SKM-1 (cell line): ENCODE measurements around the gene CDC42BPB.

Experiments
- DNase-seq: peaks from one replicate; lab custom pipeline; 2025; ENCODE audit not compliant: unreplicated experiment; lab: John Stamatoyannopoulos, UW

The CDC42BPB gene

DNA sequence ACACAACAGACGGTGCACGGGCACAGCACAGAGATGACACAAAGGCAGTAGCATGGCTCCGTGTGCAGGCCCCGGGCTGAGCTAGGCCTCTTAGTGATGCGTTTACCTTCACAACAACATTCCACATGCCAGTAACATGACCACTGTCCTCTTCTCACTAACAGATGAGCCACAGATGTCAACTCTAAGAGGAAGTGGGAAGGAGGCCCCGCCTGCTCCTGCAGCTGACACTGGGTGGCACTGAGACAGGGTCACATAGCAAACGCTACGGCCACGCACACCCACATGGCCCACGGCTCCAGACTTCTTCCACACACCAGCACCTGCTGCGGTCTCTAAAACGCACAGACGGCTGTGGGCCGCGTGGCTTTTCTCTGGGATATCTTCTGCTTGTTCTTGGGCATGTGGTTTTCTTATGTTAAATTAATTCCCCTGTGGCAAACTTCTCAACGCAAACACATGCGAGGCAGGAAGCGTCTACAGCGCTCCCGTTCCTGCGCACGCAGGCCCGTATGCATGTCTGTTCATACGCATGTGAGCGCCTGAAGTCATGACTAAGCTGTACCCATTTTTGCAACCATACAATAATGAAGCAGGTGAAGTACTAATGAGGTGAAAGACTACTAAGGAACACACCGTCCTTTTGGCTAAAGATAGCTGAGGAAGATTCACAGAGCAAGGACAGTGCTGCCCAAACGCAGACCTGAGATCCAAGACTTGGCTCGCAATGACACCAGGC lies 108.1 kb downstream of the CDC42BPB start:
- DNase-seq = peak; percentile 1

DNA sequence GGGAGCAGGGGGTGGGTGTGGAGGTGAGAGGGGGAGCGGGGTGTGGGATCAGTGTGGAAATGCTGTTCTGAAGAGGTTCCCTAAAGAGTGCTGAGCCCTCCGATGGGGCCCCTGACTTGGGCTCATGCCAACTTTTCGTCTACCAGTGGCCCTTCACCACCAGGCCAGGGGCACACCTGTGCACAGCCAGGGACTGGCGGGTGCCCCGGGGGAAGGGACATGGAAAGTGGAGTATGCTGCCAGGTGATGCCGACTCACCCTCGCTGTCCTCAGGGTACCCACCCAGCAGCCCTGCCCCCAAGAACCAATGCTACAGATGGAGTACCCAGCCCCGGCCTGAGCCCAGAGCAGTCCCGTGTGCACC lies 108.7 kb downstream of the CDC42BPB start:
- DNase-seq = no peak

DNA sequence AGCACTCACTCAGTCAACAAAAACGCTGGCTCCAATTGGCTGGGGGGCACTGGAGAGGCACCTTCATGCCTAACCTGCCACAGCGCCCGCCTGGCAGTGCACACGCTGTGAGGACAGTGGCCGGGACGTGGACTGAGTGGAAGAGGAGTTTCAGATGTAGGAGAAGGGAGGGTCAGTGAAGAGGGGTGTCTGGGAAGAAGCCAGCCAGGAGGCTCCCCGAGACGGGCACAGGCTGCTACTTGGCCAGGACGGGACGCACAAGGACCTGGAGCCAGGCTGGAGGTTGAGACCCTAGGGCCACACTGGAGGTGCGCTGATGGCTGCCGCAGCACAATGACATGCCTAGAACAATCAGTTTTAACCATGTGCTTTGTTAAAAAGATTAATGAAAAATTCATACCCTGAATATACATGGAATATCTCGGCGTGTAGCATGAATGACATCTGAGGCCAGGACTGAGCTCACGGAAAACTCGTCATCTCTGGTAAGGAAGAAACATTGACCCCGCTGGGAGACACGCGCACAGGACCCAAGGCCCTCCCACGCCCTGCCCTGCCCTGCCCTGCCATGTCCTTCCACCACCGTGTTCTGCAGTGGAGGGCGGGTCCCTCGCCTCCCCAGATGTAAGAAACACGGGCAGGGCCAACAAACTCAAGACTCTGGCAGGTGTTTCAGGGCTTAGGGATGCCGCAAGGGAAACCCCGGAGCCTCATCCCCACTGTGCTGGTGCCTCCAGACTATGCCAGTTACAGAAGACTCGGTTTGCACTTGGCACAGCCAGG lies 109.8 kb downstream of the CDC42BPB start:
- no peak for DNase-seq

DNA sequence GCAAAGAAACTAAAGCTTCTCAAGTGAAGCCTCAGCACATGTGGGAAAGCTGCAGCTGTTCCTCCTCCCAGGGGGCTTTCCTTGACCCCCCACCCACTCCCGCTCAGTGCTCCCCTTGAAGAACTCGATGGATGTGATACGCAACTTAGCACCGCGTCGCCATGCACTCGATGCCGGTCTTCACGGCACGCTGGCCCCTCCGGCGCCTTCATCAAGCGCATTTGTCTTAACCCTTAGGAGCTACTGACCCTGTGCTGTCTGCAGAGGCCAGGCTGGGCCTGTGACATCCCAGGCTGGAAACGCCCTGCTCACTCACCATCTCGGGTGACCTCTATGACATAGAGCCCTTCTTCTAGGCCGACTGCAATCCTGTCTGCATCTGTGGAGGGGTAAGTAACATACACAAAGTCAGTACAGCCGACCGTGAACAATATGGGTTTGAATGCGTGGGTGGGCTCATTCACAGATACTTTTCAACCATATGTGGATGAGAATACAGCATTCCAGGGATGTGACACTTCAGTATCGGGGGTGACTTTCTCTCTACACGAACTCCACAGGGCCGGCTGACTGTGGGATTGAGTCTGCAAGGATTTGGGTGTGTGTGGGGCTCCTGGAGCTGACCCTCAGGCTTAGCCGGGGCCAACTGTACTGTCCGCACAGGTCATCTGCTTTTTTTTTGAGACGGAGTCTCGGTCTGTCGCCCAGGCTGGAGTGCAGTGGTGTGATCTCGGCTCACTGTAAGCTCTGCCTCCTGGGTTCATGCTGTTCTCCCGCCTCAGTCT lies 111.8 kb downstream of the CDC42BPB start:
- DNase-seq = no peak

DNA sequence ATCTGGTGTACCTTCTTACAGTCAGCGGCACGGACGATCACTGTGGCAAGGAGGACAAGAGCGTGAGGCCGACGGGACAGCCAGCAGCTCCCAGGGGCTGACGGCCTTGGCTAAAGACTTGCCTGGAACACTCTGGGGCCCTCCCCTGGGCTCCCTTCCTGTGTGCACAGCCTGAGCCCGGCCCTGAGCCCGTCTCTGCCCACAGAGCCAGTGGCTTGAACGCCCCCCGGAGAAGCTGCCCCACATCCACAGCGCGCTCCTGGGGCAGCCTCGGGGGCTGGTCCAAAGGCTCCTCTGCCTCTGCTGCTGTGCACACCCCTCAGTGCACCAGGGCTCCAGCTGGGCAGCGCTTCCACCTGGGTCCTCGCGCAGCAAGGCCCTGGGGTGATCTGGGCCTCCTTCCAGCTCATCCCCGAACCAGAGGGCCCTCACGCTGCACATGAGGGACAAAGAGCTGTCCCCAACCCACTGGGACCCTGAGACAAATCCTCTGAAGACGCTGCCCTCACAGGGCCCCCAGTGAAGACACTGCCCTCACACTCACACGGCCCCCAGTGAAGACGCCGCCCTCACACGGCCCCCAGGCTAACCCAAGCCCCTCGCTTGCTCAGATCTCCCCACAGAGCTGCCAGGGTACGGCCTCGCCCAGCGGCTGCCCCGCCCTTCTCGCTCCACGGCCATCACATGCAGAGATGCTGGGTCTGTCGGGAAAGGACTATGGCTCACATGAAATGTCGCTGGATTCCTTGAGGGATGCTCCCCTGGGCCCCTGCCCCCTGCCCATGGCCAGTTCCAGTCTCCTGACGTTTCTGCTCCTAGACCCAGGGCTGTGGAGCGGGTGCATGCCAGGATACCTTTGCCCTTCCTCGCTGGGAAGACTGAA lies 112.7 kb downstream of the CDC42BPB start:
- DNase-seq = no peak

DNA sequence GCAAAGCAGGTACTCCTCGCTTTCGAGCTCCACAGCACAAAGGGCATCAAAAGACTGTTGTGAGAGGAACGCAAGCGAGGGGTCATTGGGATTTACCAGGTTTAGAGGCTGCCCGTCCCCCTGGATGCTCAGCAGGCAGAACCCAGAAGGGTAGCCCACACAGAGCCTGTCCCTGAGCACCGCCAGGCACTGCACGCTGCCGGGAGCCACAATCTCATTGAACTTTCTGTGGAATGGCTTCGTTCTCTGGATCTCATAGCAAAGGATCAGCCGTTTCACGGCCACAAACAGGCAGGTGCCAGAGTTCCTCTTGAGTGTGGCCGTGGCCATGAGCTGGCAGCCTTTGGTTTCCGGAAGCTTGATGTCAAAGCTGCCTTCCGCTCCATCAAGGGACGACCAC lies 113.4 kb downstream of the CDC42BPB start:
- no peak for DNase-seq

DNA sequence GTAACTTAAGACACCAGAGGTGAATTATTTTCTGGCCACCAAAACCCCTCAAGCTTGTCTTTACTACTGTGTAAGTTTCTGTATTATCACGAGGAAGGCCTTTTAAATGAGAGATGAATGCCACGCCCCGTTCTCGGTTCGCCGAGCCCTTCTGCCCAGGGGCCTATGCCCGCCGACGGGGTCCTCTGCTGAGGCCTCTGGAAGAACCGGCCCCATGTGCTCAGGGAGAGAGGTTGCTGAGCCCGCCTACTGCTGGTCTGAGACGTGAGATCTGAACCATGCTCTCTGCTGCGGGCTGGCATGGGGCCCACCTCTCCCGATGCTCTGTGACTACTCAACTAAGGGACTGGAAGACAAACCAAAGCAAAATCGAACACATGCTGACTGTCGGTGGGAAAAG lies 113.9 kb downstream of the CDC42BPB start:
- no peak for DNase-seq

DNA sequence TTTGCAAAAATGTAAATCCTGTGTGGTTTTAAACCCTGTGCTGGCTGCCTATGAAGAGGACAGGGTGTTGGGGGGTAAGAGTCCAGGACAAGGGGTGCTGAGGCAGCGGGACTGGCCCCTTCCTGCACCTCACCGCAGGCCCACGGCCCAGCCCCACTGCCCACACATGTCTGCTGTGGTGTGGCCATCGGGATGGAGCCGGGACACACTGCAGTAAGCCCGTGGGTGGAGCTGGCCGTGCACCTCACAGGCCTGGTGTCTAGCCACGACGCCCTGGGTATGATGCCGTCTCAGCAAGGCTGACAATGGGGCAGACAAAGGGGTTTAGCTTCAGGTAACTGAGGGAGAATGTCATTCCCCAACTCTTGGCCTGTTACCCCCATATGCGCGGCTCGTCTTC lies 115.3 kb downstream of the CDC42BPB start:
- DNase-seq = no peak

DNA sequence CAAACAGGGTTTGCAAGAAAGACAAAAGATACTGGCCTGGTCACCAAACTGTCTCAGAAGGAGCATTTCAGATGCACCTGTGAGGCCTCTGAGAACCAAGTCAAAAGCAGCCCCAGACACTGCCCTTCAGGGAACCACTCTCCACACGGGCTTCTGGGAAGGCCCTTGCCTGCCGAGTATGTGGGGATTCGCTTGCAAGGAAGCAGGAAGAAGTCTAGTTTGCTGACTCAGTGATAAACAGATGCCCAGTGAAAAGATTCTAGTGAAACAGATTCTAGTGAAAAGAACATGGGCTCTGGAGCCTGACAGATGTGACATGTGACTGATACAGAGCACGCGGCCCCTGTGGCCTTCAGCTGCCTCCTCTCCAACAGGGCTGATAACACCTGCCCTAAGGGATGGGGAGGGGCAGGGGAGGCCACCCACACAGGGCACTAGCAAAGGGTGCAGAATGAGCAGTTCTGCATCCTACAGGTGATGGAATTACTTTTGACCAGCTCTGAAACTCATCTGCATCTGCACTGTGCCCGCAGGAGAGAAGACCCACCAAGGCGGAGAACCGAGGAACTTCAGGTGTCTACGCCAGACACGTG lies 115.8 kb downstream of the CDC42BPB start:
- DNase-seq = no peak

DNA sequence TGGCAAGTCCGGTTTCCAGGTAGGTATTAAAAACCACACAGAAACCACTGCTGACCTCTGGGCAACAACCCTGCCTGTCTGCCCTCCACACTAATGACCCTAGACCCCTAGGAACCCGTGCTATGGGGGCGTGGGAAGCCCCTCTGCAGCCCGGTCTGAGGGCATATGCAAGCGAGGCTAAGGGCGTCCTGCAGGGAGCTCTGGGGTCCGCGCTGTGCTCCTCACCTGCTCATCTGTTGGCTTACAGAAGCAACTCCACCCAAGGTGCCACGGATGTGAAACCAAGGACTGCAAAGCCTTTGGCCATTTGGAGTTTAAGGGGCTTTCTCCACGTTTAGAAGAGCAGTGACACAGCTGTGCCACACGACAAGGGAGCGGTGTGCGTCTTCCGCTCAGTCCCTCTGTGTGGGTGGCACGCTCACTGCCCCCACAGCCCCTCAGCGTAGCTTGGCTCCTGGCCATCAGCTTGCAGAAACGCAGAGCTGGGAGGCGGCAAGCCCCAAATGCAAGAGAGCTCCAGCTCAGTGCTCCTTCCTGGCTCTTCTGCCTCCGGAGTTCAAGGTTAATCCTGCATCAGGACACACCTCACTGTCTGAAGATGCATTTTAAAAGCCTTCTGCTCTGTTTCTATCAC lies 116.5 kb downstream of the CDC42BPB start:
- no peak for DNase-seq

DNA sequence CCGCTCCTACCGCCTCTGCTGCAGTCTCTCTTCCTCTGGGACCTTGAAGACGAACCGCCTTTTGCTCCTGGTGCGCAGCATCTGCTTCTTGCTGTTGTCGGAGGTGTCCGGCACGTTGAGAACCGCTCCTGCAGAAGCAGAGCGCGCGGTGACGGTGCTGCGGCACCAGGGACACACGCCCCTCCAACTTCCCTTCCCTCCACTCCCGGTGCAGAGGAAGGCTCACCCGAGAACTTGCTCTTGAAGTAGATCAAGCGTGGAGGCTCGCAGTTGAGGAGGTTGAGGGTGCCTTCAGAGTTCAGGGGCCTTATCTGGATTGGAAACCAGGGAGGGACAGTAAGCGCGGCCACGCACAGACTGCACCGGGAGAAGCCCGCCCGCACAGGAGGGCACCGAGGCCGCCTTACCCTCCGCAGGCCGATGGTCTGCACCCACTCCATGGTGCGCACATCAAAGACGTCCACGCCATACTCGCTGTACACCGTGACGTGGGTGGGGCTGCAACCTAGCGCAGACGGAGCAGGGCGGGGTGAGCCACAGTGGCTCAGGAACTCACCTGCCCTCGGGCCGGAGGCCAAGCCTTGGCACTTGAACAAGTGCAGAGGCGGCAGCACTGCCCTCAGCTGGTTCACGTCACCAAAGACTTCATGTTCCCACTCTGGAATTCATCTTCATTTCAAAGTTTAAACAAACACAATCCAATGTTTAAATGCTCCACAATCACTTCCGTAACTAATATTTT lies 117.4 kb downstream of the CDC42BPB start:
- DNase-seq = no peak

DNA sequence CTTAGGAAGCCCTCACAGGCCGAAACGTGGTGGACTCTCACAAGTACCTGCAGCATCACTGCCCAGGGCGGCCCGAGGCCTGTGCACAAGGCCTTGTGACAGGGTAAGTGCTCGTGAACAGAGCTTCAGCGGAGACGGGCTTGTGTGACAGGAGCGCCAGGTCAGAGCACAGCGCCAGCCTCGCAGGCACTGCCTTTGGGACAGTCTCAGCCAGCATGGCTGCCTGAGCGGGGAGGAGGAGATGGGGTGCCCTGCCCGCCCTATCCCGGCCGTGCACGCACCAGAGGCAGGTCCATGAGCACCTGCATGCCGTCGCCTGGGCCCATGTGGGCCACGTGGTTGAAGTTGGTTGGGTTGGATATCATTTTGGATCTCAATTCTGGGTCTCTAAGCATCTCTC lies 118.0 kb downstream of the CDC42BPB start:
- DNase-seq = no peak

DNA sequence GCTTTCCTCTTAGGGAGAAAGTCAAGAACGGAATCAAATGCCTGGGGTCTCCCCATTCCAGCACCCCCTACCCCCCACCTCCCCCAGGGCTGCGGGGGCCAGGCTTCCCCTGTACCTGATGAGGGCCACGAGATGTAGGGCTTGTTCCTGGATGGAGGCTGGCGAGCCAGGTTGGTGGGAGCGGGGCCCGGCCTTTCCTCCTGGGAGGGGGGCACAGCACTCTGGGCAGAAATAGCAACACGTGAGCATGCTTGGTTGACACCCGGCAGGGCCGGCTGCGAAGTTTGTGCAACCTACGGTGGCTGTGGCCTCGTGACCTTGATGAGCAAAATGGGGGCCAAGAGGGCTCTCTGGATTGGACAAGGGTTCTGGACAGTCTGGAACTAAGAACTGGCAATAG lies 119.2 kb downstream of the CDC42BPB start:
- DNase-seq = no peak

DNA sequence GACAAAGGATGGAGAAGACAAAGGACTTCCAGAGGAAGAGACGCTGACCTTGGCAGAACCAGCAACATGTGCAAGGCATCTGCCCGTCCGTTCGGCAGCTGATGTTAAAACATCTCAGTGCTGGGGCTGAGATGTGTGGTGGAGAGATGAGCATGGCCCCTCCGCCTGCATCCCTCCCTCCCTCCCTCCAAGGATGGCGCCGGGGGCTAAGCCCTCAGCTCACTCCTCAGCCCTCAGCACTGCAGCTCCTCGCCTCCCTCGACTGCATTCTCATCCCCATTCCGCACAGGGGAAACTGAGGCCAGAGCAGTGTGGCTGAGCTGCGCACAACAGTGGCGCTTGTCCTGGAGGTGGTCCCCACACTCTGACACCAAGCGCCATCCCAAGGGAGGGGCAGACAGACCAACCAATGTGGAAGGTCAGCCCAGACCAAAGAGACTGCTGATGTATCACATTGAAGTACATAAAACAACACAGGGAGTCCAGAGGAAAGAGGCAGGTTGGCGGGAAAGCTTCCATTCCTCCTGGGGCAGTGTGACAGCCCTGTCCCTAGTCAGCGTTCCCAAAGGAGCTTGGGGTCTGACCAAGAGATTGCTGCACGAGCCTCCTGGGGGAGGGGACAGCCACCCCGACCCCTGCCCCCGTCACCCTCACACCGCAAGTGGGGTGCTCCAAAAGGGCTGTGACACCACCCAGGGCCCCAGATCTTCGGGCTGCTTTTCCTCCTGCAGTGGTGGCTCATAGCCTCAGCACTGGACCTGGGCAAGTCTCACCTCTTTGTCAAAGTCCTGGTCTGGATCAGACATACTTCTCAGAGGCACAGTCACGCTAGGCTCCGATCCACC lies 119.8 kb downstream of the CDC42BPB start:
- no peak for DNase-seq

DNA sequence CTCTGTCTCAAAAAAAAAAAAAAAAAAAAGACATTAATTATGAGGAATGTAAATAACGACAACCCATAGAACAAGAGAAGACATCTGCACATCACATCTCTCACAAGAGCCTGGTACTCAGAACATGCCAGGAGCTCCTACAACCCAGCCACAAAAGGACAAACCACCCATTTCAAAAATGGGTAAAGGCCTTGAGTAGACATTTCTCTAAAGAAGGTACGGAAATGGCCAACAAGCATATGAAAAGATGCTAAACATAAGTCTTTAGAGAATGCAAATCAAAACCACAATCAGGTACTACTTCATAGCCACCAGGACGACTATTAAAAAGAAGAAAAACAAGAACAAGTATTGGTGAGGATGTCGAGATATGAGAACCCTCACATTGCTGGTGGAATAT lies 121.6 kb downstream of the CDC42BPB start:
- DNase-seq = no peak

DNA sequence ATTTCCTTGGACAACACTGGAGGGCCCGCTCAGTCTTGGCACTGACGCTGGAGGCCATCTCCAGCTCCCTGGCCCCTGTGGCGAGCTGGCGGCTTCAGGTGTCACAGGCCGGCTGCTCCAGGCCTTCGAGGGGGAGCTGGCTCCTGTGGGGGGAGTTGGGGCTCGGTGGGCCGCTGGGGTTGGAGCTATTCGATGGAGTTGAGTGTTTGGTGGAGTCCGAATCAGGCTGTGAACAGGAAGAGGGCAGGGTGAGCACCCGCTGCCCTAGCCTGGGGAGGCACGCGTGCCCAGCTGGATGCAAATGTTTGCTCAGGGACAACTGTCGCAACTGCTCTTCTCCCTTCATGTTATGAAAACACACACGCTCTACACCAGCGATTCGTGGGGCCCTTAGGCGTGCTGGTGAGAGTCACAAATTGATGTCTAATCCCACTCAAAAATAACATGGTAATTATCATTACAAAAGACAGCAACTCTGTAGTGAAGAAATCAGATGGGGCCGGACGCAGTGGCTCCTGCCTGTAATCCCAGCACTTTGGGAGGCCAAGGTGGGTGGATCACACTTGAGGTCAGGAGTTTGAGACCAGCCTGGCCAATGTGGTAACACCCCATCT lies 123.6 kb downstream of the CDC42BPB start:
- DNase-seq = no peak

DNA sequence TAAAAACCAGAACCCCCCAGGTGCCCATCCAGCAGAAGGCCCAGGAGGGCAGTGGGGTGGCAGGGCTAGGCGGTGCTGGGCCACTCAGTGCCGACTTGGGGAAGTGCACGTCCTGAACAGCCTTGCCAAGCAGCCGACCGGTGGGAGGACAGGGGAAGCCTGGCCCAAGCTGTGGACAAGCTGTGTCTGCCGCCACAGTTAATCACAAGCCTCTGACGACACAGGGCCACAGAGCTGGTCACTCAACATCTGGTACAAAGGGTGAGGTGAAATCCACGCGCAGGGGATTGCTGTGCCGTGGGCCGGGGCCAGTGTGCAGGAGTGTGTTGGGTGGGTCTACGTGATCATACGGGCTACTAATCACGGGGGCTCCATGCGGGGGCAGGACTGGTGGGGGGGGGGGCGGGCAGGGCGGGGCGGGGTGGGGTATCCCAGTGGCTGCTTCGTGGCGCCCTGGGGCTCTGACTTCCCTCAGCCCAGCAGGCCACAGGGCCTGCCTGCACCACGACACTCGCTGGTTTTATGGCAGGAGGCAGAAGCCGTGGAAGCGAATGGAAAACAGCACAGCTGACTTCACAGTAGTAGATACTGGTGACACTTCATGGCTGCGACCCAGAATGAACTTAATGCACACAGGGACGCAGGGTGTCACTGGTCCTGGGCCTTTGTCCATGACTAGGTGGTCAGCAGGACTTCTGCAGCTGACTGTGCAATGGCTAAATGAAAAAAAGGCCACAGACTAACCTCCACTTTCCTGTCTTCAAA lies 124.7 kb downstream of the CDC42BPB start:
- DNase-seq = no peak
